Ascending aorta (tissue), 2 donors: ENCODE data around the gene LHX6. TPM values are rescaled to one million over a fixed set of nuclear protein-coding genes. Genes with fewer than 3 reads are reported as not detected.
A peak's percentile ranks its signal among the peaks of the same experiment; 100 is the strongest.

ENCODE experiments used
- DNase-seq, 2 donors: peaks; one replicate each; pipeline ENCODE4 v3.0.0-alpha.2; 2019; ENCODE audit warnings: low spot score in 2 of 2
- H3K27ac ChIP-seq, 2 donors: fragments of 200-600 bp; sonication (generic); one replicate each; pipeline ENCODE4 v1.5.1; 2016 to 2017; ENCODE audit warnings: mild to moderate bottlenecking in 1 of 2
- H3K27me3 ChIP-seq: fragments of 200-600 bp; sonication (generic); one replicate; pipeline ENCODE4 v1.5.1; 2017
- H3K36me3 ChIP-seq, 2 donors: fragments of 200-600 bp; sonication (generic); one replicate each; pipeline ENCODE4 v1.5.1; 2016
- H3K4me1 ChIP-seq, 2 donors: fragments of 200-600 bp; sonication (generic); one replicate each; pipeline ENCODE4 v1.5.1; 2016 to 2017; ENCODE audit warnings: mild to moderate bottlenecking in 1 of 2
- H3K4me3 ChIP-seq, 2 donors: fragments of 200-600 bp; sonication (generic); one replicate each; pipeline ENCODE4 v1.5.1; 2016 to 2017; ENCODE audit warnings: mild to moderate bottlenecking in 1 of 2
- H3K9me3 ChIP-seq, 2 donors: fragments of 200-600 bp; sonication (generic); one replicate each; pipeline ENCODE4 v1.5.1; 2016
- CTCF ChIP-seq, 3 experiments: fragments of 200-600 bp in 2 of 3; fragments of 450-650 bp in 1 of 3; sonication (generic) in 2 of 3; IDR thresholded peaks; one replicate each; pipeline ENCODE4 v1.5.1; 2016 to 2019; ENCODE audit warnings: antibody characterized with exemption in 3 of 3, mild to moderate bottlenecking in 1 of 3, moderate library complexity in 1 of 3
- intact Hi-C: fragments of 100-400 bp; cut with DNase I; formaldehyde crosslinking; loops from one replicate; pipeline ENCODE4 v1.15.1; 2023
- total RNA-seq: library from RNA; depleted of rRNA; stranded (reverse); fragments of >200 nt; gene quantifications from one replicate; pipeline ENCODE4 v1.1.0, GENCODE V29; 2016

LHX6 gene
- total RNA-seq, 1 donor from 2014 or later = 141 TPM

GRCh38 chr9:122216798-122217418 lies 11.8 kb downstream of the LHX6 start:
- no peak for DNase-seq
- intact Hi-C loops = no loop called here
- H3K27ac ChIP-seq = no peak overlapping the region
- H3K4me3 ChIP-seq = no peak overlapping the region
- H3K9me3 ChIP-seq = no peaks in the 10 kb centered on the region
- H3K27me3 ChIP-seq = peaks cover 18% of the 10 kb centered on the region
- H3K36me3 ChIP-seq = no peaks in the 10 kb centered on the region
- H3K4me1 ChIP-seq = peaks cover 7 to 30% of the 10 kb centered on the region in 2 donors
- TF ChIP-seq CTCF (IDR thresholded peaks at IDR 0.05) = no peak

GRCh38 chr9:122216138-122216797 lies 12.5 kb downstream of the LHX6 start:
- no peak overlapping the region for H3K4me3 ChIP-seq
- no peaks in the 10 kb centered on the region for H3K36me3 ChIP-seq
- H3K27me3 ChIP-seq = peaks cover 18% of the 10 kb centered on the region
- H3K9me3 ChIP-seq = no peaks in the 10 kb centered on the region
- intact Hi-C loops = no loop called here
- peak in 1 of 2 donors; percentile 18 for DNase-seq
- no peak overlapping the region for H3K27ac ChIP-seq
- no peak for TF ChIP-seq CTCF (IDR thresholded peaks at IDR 0.05)
- peaks cover 7 to 30% of the 10 kb centered on the region in 2 donors for H3K4me1 ChIP-seq

- intact Hi-C loops = no loop called here
- no peaks in the 10 kb centered on the region for H3K9me3 ChIP-seq
- peaks cover 7 to 25% of the 10 kb centered on the region in 2 donors for H3K4me1 ChIP-seq
- no peak overlapping the region for H3K27ac ChIP-seq
- DNase-seq = no peak
- H3K27me3 ChIP-seq = peaks cover 13% of the 10 kb centered on the region
- H3K4me3 ChIP-seq = no peak overlapping the region
- H3K36me3 ChIP-seq = no peaks in the 10 kb centered on the region
- no peak for TF ChIP-seq CTCF (IDR thresholded peaks at IDR 0.05)
Observed at GRCh38 chr9:122215663-122216062, 13.1 kb downstream of the LHX6 start.

GRCh38 chr9:122214507-122214906 lies 14.2 kb downstream of the LHX6 start:
- H3K4me1 ChIP-seq = peaks cover 7 to 13% of the 10 kb centered on the region in 2 donors
- no peak for DNase-seq
- peaks cover 10% of the 10 kb centered on the region for H3K27me3 ChIP-seq
- no peaks in the 10 kb centered on the region for H3K9me3 ChIP-seq
- no peak overlapping the region for H3K27ac ChIP-seq
- no peak for TF ChIP-seq CTCF (IDR thresholded peaks at IDR 0.05)
- intact Hi-C loops = no loop called here
- peak overlapping the region in 1 of 2 donors; percentile 61 for H3K4me3 ChIP-seq
- no peaks in the 10 kb centered on the region for H3K36me3 ChIP-seq

- Histone ChIP-seq H3K4me1 (peaks cover 7 to 8% of the 10 kb centered on the region in 2 donors), H3K4me3 (peak overlapping the region; percentile 38 to 61), H3K36me3 (no peaks in the 10 kb centered on the region), H3K9me3 (no peaks in the 10 kb centered on the region), H3K27me3 (peaks cover 10% of the 10 kb centered on the region), H3K27ac (no peak overlapping the region)
- intact Hi-C loops = no loop called here
- no peak for DNase-seq
- TF ChIP-seq CTCF (IDR thresholded peaks at IDR 0.05) = no peak
Observed at GRCh38 chr9:122213589-122214413, 15.0 kb downstream of the LHX6 start.
